Astrocyte (in vitro differentiated cells and primary cell): ENCODE data around the gene NTN1. TPM values are rescaled to one million over a fixed set of nuclear protein-coding genes. Genes with fewer than 3 reads are reported as not detected.

Source experiments
- DNase-seq: peaks from one replicate; pipeline ENCODE4 v3.0.0-alpha.2; 2010; ENCODE audit warnings: low read depth
- FAIRE-seq: peaks from 2 replicates; lab custom pipeline; 2011; peaks lifted over from hg19 to GRCh38; lab: Jason Lieb, UNC
- H2AFZ ChIP-seq: 2 replicates; pipeline ENCODE4 v1.6.0; 2012; ENCODE audit warnings: low read depth, low read length, inconsistent platforms
- H3K27ac ChIP-seq: 2 replicates; pipeline ENCODE4 v1.5.1; 2011; ENCODE audit warnings: low read depth, low read length, inconsistent platforms
- H3K27me3 ChIP-seq: 2 replicates; pipeline ENCODE4 v1.6.0; 2011; ENCODE audit warnings: low read length, inconsistent platforms; ENCODE audit not compliant: insufficient read depth
- H3K36me3 ChIP-seq: 2 replicates; pipeline ENCODE4 v1.5.1; 2011; ENCODE audit warnings: low read length, inconsistent platforms; ENCODE audit not compliant: insufficient read depth
- H3K4me1 ChIP-seq: 2 replicates; pipeline ENCODE4 v1.5.1; 2011; ENCODE audit warnings: low read length, inconsistent platforms; ENCODE audit not compliant: insufficient read depth
- H3K4me2 ChIP-seq: 2 replicates; pipeline ENCODE4 v1.6.0; 2012; ENCODE audit warnings: low read length, inconsistent platforms
- H3K4me3 ChIP-seq: 2 replicates; pipeline ENCODE4 v1.5.1; 2011; ENCODE audit warnings: low read depth, mild to moderate bottlenecking, low read length, inconsistent platforms; ENCODE audit not compliant: insufficient read depth
- H3K79me2 ChIP-seq: 2 replicates; pipeline ENCODE4 v1.6.0; 2012; ENCODE audit warnings: mild to moderate bottlenecking, low read length, inconsistent platforms; ENCODE audit not compliant: insufficient read depth
- H3K9ac ChIP-seq: 2 replicates; pipeline ENCODE4 v1.6.0; 2012; ENCODE audit warnings: mild to moderate bottlenecking, low read length, inconsistent platforms
- H3K9me3 ChIP-seq: 2 replicates; pipeline ENCODE4 v1.5.1; 2012; ENCODE audit warnings: low read depth, mild to moderate bottlenecking, low read length, inconsistent platforms; ENCODE audit not compliant: insufficient read depth
- H4K20me1 ChIP-seq: 2 replicates; pipeline ENCODE4 v1.6.0; 2012; ENCODE audit warnings: low read length, inconsistent platforms; ENCODE audit not compliant: insufficient read depth
- H3K27ac Mint-ChIP-seq: one replicate; pipeline ENCODE4 v1.8.0; 2021; ENCODE audit warnings: mild to moderate bottlenecking, mixed read lengths; ENCODE audit not compliant: unreplicated experiment
- H3K27me3 Mint-ChIP-seq: one replicate; pipeline ENCODE4 v1.8.0; 2021; ENCODE audit warnings: low read depth, mixed read lengths; ENCODE audit not compliant: unreplicated experiment
- H3K36me3 Mint-ChIP-seq: one replicate; pipeline ENCODE4 v1.8.0; 2021; ENCODE audit warnings: low read depth, mixed read lengths; ENCODE audit not compliant: unreplicated experiment
- H3K4me1 Mint-ChIP-seq: one replicate; pipeline ENCODE4 v1.8.0; 2021; ENCODE audit warnings: low read depth, mixed read lengths; ENCODE audit not compliant: unreplicated experiment
- H3K4me3 Mint-ChIP-seq: one replicate; pipeline ENCODE4 v1.8.0; 2021; ENCODE audit warnings: mild to moderate bottlenecking, moderate library complexity, mixed read lengths; ENCODE audit not compliant: unreplicated experiment
- H3K9me3 Mint-ChIP-seq: one replicate; pipeline ENCODE4 v1.8.0; 2021; ENCODE audit warnings: mild to moderate bottlenecking, mixed read lengths; ENCODE audit not compliant: unreplicated experiment
- CTCF ChIP-seq: IDR thresholded peaks from 2 replicates; pipeline ENCODE4 v1.5.1; 2011; ENCODE audit warnings: low read depth, mild to moderate bottlenecking, inconsistent platforms, low read length, moderate library complexity; ENCODE audit not compliant: insufficient read depth
- EZH2 ChIP-seq: IDR thresholded peaks from 2 replicates; pipeline ENCODE4 v1.6.1; 2012; ENCODE audit warnings: mild to moderate bottlenecking, low read length, inconsistent platforms; ENCODE audit not compliant: insufficient read depth
- total RNA-seq: library from RNA; stranded (reverse); gene quantifications from 2 replicates; pipeline ENCODE4 v1.2.1, GENCODE V29; 2021

The NTN1 gene
- total RNA-seq, 1 donor from 2014 or later: 9.8 TPM

GRCh38 chr17:9287306-9287705 lies 266.0 kb downstream of the NTN1 start:
- Histone ChIP-seq H3K9me3 (no peaks in the 10 kb centered on the region), H3K27me3 (no peaks in the 10 kb centered on the region), H3K9ac (no peak overlapping the region), H3K4me1 (no peaks in the 10 kb centered on the region), H3K4me3 (no peak overlapping the region), H3K79me2 (no peaks in the 10 kb centered on the region), H3K36me3 (no peaks in the 10 kb centered on the region), H3K27ac (no peak overlapping the region), H4K20me1 (no peaks in the 10 kb centered on the region), H3K4me2 (no peak overlapping the region), H2AFZ (no peak overlapping the region)
- FAIRE-seq (no peak), DNase-seq (no peak)
- no peak overlapping the region for H3K27ac Mint-ChIP-seq
- peaks cover 4% of the 10 kb centered on the region for H3K9me3 Mint-ChIP-seq
- H3K4me3 Mint-ChIP-seq: no peak overlapping the region
- H3K4me1 Mint-ChIP-seq: peaks cover 9% of the 10 kb centered on the region
- TF ChIP-seq CTCF (no peak), EZH2 (no peak)
- peaks cover 5% of the 10 kb centered on the region for H3K36me3 Mint-ChIP-seq
- H3K27me3 Mint-ChIP-seq: no peaks in the 10 kb centered on the region

- Mint-ChIP-seq H3K36me3 (peaks cover 7% of the 10 kb centered on the region), H3K9me3 (peaks cover 4% of the 10 kb centered on the region), H3K4me3 (no peak overlapping the region), H3K4me1 (peaks cover 4% of the 10 kb centered on the region), H3K27ac (no peak overlapping the region), H3K27me3 (no peaks in the 10 kb centered on the region)
- no peaks in the 10 kb centered on the region for H3K36me3 ChIP-seq
- H3K4me1 ChIP-seq: no peaks in the 10 kb centered on the region
- no peak overlapping the region for H2AFZ ChIP-seq
- no peaks in the 10 kb centered on the region for H3K9me3 ChIP-seq
- DNase-seq (no peak), FAIRE-seq (no peak)
- no peak overlapping the region for H3K27ac ChIP-seq
- H3K27me3 ChIP-seq: no peaks in the 10 kb centered on the region
- no peak overlapping the region for H3K4me3 ChIP-seq
- no peak overlapping the region for H3K9ac ChIP-seq
- peak overlapping the region; percentile 47 for H3K4me2 ChIP-seq
- TF ChIP-seq CTCF (no peak), EZH2 (no peak)
- no peaks in the 10 kb centered on the region for H4K20me1 ChIP-seq
- no peaks in the 10 kb centered on the region for H3K79me2 ChIP-seq
These were observed 268.9 kb downstream of the NTN1 start for GRCh38 chr17:9290226-9290613.

GRCh38 chr17:9291912-9292560 lies 270.7 kb downstream of the NTN1 start:
- no peaks in the 10 kb centered on the region for H4K20me1 ChIP-seq
- H3K4me1 ChIP-seq: no peaks in the 10 kb centered on the region
- no peak for DNase-seq
- no peaks in the 10 kb centered on the region for H3K79me2 ChIP-seq
- peak; percentile 9 for FAIRE-seq
- H3K36me3 ChIP-seq: no peaks in the 10 kb centered on the region
- Mint-ChIP-seq H3K36me3 (peaks cover 4% of the 10 kb centered on the region), H3K4me3 (no peak overlapping the region), H3K27ac (no peak overlapping the region), H3K4me1 (peaks cover 4% of the 10 kb centered on the region), H3K9me3 (peaks cover 4% of the 10 kb centered on the region), H3K27me3 (no peaks in the 10 kb centered on the region)
- no peak overlapping the region for H3K4me3 ChIP-seq
- peak; percentile 57 for TF ChIP-seq CTCF
- TF ChIP-seq EZH2: no peak
- H3K27me3 ChIP-seq: no peaks in the 10 kb centered on the region
- no peaks in the 10 kb centered on the region for H3K9me3 ChIP-seq
- no peak overlapping the region for H3K27ac ChIP-seq
- no peak overlapping the region for H3K4me2 ChIP-seq
- H2AFZ ChIP-seq: no peak overlapping the region
- H3K9ac ChIP-seq: no peak overlapping the region
